GM19025 (cell line): ENCODE measurements around the gene ALDH7A1.
"Not testable (repeated sequence)": the region's sequence is repeated elsewhere in the genome, so short reads cannot be mapped to it uniquely, and the experiment has no call there.

Experiments used
- ATAC-seq: cut with Tn5 transposase; IDR thresholded peaks from one replicate; pipeline ENCODE4 v1.9.1; 2021; ENCODE audit warnings: mild to moderate bottlenecking, low read depth, moderate library complexity; ENCODE audit not compliant: unreplicated experiment

The ALDH7A1 gene

DNA sequence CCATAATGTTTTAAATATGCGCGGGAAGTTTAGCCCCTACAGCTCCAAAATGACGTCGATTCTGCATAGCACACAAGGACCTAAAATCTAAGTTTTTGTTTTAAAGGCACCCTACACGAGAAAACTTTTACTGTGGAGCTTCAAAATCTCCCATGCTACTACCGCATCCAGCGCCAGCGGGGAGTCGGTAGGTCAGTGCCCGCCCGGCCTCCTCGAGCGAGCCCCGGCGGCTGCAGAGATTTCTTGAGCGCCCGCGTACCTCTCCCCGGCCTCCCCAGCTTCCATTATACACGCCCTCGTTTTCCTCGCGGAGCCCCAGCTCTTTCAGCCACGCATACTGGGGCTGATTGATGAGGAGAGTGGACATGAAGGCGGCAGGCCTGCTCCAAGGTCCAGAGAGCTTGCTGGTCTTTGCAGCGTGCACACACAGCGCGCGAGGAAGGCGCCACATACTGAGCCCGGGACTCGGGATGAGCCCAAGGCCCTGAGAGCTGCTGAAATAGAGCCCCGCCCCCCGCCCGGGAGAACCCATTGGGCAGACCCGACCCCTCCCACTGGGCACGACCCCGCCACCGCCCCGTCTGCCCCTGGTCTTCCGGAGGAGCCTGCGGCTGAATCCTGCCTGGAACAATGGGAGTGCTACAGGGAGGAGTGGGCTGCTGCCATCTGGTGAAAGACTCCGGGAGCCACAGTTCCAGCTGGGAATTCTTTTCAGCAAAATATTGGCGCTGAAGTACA is at the start of gene ALDH7A1:
Gene ALDH7A1 (minus strand): TSS at position 472 of the 738 bp plus-strand sequence. CDS start 21 bp downstream, at position 451.
- ATAC-seq = peak; percentile 58

DNA sequence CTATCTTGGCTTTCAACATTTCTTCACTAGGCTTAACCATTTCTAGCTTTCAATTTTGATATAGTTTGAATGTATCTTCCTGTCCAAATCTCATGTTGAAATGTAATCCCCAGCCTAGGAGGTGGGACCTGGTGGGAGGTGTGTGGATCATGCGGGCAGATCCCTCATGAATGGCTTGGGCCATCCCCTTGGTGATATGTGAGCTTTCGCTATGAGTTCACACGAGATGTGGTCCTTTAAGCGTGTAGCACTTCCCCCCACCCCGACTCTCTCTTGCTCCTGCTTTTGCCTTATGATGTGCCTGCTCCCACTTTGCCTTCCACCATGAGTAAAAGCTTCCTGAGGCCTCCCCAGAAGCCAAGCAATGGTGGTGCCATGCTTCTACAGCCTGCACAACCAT is 46.4 kb upstream of the ALDH7A1 start:
- ATAC-seq = peak; percentile 90

DNA sequence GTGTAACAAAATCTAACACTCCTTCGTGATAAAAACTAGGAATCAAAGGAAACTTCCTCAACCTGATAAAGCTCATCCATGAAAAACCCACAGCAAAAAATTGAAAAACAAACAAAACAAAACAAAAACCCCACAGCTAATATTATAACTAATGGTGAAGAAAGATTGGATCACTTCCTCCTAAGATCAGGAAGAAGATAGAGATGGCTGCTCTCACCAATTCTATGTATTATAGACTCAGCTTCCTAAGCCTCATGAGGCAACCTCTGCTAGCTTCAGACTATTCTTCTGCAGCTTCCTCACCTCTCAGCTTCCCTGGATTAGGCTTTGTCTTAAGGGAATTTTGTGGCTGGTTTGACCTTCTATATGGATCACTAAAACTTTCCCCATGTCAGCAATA is 45.8 kb upstream of the ALDH7A1 start:
- ATAC-seq = no peak

DNA sequence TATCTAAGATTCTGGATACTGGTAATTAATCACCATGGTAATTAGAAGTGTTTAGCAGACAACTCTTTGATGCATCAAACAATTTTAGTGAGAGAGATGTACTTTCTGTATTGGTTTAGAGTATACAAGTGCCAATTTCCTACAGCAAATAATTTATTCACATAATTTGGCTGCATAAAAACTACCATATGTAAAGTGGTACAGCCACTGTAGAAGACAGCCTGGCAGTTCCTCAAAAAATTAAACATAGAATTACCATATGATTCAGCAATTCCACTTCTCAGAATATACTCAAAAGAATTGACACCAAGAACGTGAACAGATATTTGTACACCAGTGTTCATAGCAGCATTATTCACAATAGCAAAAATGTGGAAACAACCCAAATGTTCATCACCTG is 41.9 kb upstream of the ALDH7A1 start:
- ATAC-seq = no peak

DNA sequence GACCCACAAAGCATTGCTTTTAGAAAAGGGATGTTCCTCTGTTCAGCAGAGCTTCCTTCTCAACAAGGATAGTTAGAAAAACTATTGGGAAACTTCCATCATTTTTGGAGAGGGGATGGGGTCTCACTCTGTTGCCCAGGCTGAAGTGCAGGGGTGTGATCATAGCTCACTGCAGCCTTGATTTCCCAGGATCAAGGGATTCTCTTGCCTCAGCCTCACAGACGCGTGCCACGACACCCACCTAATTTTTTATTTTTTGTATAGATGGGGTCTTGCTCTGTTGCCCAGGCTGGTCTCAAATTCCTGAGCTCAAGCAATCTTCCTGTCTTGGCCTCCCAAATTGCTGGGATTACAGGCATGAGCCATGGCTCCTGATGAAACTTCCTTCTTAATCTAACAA is 40.6 kb upstream of the ALDH7A1 start:
- no peak for ATAC-seq

DNA sequence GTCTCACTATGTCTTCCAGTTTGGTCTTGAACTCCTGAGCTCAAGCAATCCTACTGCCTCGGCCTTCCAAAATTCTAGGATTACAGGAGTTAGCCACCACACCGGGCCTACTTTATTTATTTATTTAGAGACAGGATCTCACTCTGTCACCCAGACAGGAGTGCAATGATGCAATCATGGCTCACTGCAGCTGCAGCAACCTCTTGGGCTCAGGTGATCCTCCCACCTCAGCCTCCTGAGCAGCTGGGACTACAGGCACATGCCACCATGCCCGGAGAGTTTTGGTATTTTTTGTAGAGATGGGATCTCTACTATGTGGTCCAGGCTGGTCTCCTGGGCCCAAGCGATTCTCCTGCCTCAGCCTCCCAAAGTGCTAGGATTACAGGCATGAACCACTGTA is 38.5 kb upstream of the ALDH7A1 start:
- ATAC-seq = no peak

DNA sequence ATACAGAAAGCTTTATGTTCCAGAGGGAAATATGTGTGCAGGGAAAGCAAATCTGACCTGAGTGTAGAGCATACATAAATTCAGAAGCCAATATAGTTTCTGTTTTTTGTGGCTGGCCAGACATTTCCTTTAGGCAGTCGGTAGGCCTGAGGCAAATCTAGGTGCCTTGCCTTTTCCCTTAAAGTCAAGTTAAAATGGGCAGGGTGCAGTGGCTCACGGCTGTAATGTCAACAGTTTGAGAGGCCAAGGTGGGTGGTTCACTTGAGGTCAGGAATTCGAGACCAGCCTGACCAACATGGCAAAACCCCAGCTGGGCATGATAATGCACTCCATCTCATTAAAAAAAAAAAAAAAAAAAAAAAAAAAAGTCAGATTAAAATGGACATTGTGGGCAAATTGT is 36.9 kb upstream of the ALDH7A1 start:
- ATAC-seq = no peak

DNA sequence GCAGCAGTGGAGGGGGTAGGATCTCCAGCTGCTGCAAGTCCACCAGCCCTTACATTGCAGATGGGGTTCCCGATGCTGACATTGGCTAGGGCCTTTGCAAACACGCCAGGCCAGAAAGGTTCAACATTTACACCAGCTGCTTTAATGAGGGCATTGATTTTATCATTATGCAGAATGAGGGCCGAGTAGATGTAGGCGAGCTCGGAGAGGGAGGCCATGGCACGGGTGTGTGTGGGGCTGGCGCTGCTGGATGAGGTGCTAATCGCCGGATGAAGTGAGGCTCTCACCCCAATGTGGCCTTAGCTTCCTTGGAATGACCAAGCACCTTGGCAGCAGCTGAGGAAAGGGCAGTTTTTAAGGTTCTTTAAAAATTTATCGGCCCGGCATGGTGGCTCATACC is 33.1 kb upstream of the ALDH7A1 start:
- no peak for ATAC-seq

DNA sequence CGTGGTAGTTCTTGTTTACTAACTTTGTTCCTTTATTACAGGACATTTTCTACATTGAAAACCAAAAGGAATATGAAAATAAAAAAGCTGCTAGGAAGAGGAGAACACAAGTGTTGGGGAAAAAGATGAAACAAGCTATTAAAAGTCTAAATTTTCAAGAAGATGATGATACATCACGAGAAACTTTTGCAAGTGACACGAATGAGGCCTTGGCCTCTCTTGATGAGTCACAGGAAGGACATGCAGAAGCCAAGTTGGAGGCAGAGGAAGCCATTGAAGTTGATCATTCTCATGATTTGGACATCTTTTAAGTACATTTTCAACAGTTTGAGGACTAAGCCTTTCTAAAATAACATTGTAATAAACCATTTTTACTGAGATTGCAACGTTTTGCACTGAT is 29.5 kb upstream of the ALDH7A1 start:
- ATAC-seq = no peak

DNA sequence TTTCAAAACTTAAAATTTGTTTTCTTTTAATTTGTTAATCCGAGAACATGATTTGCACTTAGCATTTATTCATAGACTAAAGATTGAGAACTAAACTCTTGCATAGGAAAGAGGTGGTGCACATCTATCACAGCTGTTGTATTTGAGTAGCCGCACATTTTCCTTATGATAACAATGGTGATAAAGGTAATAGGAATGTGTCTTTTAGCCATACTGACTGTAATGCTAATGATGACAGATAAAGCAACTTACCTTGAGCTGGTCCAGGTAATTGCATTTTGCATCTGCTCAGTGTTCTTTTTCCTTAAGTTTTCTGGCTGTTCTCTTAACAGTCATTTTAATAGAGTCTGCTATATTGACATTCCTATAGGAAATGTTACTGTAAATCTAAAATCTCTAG is 24.8 kb upstream of the ALDH7A1 start:
- no peak for ATAC-seq

DNA sequence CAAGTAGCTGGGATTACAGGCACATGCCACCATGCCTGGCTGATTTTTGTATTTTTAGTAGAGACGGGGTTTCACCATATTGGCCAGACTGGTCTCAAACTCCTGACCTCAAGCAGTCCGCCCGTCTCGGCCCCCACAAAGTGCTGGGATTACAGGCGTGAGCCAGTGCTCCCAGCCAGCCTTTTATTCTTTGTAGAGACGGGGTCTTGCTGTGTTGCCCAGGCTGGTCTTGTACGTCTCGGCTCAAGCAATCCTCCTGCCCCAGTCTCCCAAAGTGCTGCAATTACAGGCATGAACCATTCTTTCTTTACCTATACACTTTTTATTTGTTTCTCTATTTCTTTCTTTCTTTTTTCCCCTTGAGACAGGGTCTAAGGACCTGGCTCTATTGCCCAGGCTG is 22.6 kb upstream of the ALDH7A1 start:
- not testable (repeated sequence) for ATAC-seq

DNA sequence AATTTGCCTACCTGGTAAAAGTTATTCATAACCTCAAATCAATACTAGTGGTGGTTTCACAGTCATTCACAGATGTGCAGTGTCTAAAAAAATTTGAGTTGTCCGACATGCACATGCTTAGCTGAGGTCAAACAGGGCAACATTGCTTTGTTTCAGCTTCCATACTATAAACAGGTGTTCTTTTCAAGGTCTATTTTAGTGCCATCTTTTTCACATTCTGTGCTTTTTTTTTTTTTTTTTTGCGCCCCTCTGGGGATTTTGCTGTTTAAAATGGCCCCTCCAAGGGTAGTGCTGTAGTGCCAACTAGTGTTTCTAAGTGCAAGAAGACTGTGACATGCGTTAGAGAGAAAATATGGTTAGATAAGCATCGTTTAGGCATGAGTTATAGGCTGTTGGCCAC is 20.3 kb upstream of the ALDH7A1 start:
- peak; percentile 95 for ATAC-seq

DNA sequence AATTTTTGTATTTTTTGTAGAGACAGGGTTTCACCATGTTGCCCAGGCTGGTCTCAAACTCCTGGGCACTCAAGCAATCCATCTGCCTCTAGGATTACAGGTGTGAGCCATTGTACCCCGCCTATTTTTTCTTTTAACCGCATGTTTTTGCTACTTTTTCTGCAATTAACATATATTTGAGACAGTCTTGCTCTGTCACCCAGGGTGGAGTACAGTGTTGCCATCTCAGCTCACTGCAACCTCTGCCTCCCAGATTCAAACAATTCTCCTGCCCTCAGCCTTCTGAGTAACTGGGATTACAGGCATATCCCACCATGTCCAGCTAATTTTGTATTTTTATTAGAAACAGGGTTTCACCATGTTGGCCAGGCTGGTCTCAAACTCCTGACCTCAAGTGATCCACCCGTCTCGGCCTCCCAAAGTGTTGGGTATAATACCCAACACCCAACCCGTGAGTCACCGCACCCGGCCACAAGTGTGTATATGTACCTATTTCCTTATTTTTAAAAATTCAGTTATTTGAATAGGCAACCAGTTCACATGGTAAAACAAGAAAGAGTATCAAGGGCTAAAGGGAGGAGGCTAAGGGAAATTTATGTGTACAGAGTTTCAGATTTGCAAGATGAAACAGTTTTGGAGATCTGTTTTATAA is 19.0 kb upstream of the ALDH7A1 start:
- ATAC-seq = no peak

DNA sequence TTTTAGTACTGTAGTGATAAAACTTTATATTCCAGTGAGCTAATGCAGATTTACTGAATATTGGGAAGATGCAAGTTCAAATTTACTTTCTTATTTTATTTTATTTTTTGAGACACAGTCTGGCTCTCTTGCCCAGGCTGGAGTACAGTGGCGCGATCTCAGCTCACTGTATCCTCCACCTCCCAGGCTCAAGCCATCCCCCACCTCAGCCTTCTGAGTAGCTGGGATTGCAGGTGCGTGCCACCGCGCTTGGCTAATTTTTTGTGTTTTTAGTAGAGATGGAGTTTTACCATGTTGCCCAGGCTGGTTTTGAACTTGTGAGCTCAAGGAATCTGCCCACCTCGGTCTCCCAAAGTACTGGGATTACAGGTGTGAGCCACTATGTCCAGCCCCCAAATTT is 15.6 kb upstream of the ALDH7A1 start:
- no peak for ATAC-seq

DNA sequence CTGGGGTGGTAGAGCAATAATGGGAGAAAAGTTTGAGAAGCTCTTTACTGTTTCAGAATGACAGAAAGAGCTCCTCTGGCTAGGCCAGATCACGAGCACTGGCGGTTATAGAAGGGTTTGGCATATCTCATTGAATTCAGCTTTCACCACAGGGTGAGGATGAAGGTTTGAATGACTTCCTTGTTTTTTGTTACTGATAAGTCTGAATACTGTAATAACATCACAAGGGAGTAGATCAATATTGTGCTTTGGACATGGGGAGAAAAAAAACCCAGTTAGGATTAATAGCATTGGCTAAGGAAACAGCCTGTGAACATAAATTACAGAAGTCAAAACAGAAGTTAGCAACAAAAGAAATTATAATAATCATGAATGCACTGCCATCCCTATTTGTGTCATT is 15.1 kb upstream of the ALDH7A1 start:
- ATAC-seq = no peak

DNA sequence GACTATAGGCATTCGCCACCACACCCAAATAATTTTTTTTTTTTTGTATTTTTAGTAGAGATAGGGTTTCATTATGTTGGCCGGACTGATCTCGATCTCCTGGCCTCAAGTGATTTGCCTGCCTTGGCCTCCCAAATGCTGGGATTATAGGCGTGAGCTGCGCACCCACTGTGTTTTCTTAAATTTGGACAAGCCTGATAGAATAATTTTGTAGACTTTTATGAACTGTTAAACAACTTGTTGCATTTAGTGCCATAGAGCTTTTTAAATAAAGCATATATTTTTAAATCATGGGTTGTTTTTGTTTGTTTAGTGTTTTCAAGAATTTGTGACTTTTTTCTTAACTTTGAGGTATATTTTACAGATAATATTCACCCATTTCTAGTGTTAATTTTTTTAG is 10.5 kb upstream of the ALDH7A1 start:
- ATAC-seq = no peak

DNA sequence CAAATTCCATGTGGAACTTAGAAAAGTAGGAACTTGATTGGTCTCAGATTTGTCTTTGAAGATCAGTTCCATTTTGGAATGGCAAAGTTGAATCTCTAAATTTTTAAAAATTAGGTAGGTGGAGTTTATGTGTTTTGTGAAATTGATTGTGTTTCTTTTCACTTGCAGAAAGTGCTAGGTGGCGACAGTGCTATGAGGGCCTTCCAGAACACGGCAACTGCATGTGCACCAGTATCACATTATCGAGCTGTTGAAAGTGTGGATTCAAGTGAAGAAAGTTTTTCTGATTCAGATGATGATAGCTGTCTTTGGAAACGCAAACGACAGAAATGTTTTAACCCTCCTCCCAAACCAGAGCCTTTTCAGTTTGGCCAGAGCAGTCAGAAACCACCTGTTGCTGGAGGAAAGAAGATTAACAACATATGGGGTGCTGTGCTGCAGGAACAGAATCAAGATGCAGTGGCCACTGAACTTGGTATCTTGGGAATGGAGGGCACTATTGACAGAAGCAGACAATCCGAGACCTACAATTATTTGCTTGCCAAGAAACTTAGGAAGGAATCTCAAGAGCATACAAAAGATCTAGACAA is 8.5 kb upstream of the ALDH7A1 start:
- ATAC-seq = no peak

DNA sequence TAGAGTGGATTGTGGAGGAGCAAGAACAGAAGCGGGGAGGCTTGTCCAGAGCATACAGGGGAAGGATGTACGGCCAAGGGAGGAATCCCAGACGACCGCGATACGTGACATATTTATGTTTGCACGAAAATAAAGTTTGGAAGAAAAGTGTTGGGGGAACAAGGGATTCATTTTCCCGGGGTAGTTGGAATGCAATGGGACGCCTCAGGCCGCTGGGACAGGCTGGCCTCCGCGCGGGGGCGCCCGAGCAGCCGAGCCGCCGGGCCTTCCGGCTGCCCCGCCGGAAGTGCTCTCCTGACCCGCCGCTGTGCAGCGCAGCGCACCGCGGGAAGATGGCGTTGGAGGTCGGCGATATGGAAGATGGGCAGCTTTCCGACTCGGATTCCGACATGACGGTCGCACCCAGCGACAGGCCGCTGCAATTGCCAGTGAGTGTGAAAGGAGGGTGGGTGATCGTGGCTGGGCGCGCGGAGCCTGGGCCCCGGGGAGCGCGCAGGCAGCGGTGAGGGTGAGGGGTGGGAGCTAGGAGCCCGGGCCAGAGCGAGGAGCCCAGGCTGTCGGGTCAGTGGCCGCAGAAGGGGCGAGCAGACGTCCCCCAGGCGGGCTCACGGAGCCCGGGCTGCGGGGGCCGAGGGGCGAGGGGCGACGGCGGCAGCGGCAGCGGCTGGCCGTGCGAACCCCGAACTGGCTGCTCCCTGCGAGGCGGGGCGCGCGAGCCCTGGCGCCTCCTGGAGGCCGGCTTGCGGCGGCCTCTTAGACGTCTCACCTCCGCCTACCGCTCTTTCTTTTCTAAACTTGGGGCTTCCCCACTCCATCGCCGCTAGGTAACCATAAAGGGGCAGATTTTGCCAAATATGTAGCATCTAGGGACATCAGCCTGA is 5.9 kb upstream of the ALDH7A1 start, which contains the start of gene PHAX:
Gene PHAX (plus strand): TSS at position 317 of the 881 bp plus-strand sequence. CDS start 16 bp downstream, at position 333.
- peak; percentile 94 for ATAC-seq

DNA sequence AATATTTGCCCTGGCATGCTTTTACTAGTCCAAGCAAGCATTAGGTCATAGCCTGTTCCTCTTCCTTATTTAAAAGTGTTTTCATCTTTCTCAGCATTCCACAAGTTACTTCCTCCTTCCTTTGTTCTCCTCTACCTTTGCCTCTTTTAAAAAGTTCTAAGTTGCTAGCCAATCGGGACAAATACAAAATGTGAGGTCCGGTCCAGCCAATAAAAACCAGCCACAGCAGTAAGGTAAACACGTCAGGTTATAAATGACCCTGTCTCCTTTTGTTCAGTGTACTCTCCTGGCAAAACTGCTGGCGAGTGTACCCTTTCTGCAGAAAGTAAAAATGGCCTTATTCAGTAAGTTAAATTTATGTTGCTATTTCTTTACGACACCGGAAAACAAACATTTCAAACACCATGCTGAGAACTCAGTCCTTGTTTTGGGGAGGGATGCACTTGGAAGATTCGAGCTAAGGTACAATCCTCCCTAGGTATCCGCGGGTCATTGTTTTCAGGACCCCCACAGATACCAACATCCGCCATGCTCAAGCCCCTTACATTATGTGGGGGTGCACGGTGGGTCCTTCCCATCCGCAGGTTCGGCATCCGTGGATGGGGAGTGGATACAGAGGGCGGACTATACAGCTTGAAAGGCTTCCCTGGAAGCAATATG is 5.1 kb upstream of the ALDH7A1 start:
- not testable (repeated sequence) for ATAC-seq

DNA sequence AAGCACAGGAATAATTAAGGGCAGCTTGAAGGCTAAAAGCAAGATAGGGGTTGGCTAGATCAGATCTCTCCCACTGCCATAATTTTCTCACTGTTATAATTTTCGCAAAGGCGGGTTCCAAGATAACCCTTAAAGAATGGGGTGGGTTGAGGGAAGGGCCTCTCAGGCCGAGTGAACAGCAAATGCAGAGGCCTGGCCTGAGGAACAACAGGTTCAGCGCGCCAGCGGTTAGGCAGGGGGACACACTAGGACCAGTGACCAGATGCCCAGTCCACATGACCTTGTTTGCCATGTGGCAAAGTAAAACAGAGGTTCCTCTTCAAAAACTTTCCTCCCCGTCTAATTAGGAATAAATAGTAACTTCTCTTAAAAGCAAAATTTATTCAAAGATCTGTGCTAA is 4.5 kb upstream of the ALDH7A1 start:
- ATAC-seq = no peak
